NCI-H128 (cell line): Measurements from ENCODE around the gene UNKL.
"Not testable (repeated sequence)": the region's sequence is repeated elsewhere in the genome, so short reads cannot be mapped to it uniquely, and the experiment has no call there.

Experiments
- DNase-seq: peaks from one replicate; lab custom pipeline; 2025; ENCODE audit not compliant: unreplicated experiment; lab: John Stamatoyannopoulos, UW

UNKL gene

DNA sequence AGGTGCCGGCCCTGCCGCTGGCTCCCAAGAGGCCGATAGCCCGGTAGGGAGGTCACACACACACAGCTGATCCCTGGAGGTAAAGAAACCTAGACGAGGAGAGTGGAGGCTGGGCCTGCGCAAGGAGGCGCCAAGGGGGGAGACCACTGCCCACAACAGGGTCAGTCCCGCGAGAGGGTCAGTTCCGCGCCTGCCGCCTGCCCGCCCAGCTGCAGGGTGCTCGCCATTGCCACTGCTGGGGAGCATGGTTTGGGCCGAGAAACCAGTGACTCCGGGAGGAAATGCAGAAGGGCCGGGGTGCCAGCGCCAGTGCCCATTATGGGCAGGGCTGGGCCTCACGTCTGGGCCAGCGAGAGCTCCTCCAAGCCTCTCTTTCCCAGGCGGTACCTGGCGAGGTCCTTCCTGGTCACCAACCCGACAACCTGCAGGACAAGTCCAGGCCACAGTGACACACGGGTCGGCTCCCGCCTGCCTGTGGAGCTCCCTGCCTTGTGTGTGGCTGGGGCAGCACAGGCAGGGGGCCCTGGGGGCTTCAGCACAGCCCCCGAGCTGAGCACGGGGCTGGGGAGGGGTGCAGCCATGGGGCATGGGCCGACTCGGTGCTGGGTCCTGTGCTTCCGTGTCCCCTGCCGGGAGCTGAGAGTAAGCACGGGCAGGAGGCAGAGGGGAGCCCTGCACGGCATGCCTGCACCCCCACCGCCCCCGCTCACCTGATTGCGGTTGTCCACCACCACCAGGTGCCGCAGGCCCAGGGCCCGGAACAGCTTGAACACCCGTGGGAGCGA is 32.0 kb upstream of the UNKL start:
- DNase-seq, result no peak

DNA sequence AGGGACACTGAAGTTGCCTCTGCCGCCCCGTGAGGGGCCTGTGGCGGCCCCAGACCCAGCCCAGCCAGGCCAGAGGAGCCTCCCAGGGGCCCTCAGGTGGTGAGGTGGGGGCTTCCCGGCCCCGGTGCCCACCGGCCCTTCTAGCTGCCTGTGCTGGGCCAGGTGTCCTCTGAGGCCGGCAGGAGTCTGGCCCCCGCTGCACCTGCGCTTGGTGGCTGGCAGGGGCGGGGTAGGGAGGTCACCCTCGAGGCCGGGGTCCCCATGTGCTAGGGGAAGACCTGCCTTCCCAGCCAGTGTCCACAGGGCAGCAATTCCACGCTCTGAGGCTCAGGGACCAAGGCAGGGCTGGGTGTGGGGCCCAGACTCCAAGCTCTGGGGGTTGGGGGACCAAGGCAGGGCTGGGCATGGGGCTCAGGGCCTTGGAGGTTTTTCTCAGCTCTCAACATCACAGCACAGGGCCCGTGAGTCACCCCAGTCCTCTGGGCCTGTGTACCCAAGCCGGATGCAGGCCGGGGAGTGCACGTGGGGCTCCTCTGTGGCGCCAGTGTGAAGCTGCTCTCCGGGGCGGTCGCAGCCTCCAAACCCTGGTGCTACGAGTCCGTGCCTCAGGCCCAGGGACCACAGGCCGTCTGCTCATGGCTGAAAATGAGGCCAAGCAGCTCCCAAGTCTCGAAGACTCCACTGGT is 31.2 kb upstream of the UNKL start:
- no peak for DNase-seq

DNA sequence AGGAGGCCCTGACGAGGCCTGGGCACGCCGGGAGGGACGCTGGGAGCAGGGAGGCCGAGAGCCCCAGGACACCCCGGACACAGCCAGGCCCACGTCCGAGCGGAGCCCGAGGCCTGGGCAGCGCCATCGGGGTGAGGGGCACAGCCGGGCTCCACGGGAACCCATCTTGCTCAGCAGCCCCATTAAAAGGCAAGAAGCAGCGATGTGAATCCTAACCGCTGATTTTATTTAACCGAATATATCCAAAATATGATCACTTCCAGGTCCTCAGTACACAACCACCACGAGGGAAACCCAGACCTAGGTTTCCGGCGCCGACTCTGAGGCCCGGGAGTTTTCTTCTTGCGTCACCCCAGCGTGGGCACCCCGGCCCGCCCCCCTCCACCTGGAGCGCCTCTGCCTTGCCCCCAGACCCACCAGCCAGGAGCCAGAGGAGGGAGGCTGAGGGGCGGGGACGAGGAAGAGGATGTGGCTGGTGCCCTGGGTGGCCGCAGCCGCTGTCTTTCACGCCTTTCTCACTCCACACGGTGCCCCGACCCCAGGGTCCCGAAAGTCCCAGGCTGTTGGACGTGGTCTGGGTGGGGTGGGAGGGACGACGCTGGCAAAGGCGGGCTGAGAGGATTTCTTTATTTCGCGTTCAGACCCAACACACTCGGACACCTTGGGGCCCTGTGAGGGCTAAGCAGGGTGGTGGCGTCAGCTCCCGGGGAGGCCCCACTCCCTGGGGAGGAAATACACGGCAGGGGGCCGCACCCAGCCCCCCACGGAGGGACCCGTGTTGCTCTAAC is 30.4 kb upstream of the UNKL start:
- no peak for DNase-seq

DNA sequence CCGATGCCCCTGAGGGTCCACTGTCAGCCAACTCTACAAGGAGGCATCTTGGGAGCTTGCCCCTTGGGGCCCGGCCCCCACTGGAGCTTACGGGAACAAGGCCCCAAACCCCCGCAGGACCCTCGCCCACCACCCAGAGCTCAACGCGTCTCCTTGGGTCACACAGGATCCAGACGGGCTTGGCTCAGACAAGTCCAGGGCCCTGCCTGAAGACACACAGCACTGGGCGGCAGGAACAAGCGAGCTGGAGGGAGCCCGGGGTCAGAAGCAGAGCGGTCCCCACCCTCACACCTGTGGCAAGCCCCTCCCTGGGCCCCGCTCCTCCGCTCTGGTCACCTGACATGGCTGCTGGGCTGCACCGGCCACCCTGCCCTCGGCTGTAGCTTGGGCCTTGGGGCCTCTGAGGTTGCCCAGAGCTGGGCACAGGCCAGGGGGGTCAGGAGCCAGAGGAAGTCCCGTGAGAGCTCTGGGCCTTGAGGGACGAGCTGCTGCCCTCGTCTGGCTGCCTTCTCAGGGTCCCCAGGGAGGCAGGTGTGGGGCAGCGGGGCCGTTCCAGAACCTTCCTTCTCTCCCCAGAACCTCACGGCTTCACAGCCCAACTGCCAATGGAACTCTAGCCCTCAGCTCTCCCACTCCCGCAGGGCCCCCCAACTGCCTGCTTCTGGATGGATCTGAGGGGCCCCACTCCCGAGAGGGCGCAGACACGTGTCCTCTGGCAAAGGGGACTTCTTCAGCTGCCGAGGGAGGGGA is 29.7 kb upstream of the UNKL start, which contains the start of gene CCDC154:
TSS of gene CCDC154 (minus strand) at position 577 of the 750 bp plus-strand sequence. CDS start at position 343, 234 bp downstream.
- no peak for DNase-seq

DNA sequence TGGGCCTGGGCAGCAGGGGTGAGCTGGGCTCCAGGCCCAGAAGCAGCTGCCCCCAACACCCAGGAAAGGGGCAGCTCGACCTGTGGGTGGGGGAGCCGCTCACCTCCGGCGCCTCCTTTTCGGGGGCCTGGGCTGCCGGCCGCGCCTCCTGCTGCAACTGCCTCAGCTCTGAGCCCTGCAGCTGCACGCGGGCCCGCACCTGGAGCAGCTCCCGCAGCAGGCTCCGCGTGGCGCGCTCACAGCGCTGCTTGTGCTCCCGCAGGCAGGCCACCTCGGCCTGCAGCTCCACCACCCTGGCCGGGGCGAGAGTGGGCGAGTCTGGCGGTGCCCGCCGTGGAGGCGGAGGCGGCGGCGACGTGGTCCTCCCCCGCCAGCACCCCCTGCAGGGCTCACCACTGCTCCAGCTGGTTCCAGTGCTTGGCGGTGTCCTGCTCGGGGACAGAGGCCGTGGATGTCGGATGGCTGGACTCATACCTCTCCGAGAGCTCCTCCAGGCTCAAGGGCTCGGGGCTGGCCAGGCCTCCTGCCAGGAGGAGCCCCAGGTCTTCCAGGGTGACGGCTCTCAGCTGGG is 29.0 kb upstream of the UNKL start:
- DNase-seq, result no peak

DNA sequence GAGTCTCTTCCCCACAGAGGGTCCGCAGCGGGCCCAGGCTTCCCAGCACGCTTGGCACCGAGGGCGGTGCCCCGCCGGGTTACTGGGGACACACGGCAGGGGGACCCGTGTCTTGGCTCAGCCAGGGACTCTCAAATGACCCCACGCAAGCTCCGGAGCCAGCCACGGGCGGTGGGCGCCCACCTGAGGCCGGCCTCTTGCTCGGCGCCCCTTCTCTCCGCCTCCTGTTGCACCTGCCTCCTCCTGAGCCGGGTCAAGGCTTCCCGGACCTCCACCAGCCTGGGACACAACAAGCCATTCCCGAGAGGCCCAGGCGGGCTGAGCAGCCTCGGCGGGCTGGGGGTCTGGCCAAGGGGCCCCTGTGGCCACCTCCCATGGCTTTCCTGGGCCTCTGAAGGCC is 28.2 kb upstream of the UNKL start:
- no peak for DNase-seq

DNA sequence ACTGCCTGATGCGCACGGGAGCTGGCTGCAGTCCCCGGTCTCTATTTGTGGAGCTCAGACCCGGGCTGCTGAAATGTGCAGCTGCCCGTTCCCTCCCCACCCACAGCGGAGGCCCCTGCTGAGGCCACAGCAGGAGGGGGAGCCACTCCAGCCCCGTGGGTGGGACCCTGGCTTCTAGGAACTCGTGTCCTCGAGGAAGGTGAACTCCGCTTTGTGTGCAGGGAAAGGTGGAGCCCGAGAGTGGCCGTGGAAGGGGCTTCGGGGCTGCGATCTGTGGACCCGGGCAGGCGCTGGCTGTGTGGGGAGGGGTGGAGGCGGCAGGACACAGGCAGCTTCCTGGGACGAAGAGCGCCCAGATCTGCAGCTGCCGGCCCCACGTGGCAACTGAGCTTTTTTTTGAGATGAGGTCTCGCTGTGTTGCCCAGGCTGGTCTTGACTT is 26.9 kb upstream of the UNKL start:
- no peak for DNase-seq

DNA sequence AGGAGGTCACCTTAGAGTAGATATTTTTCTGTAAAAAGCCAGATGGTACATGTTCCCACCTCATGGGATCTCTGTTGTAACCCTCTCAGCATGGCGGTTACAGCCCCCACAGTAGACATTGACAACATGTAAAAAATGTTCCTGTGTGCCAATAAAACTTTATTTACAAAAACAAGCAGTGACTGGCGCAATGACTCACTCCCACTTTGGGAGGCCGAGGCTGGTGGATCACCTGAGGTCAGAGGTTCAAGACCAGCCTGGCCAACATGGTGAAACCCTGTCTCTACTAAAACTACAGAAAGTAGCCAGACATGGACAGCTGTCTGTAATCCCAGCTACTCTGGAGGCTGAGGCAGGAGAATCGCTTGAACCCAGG is 25.2 kb upstream of the UNKL start:
- not testable (repeated sequence) for DNase-seq

DNA sequence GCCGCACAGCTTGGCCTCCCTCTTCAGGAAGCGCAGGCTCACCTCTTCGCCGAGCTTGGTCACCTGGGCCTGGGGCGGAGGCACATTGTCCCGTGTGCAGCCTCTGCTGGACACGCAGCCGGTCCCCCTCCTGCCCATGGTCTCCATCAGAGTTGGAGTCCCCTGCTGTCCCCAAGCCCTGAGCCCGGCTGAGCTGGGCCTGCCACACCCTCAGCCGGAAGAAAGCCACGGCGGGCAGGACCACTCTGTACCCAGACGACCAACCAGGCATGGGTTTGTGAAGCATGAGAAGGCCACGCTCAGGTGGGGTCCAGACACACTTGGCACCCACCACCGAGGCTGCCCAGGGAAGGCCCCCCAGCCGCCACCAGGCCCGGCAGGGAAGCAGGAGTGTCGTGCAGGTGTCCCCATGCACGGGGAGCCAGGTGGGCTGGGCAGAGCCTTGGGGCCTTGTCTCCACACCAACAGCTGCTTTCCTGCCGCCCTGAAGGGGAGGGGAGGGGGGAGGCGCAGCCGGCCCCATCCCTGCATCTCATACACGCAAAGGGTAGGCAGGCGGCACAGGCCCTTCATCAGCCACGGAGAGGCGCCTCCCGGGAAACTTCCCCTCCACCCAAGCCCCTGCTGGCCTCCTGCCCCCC is 24.7 kb upstream of the UNKL start:
- no peak for DNase-seq

DNA sequence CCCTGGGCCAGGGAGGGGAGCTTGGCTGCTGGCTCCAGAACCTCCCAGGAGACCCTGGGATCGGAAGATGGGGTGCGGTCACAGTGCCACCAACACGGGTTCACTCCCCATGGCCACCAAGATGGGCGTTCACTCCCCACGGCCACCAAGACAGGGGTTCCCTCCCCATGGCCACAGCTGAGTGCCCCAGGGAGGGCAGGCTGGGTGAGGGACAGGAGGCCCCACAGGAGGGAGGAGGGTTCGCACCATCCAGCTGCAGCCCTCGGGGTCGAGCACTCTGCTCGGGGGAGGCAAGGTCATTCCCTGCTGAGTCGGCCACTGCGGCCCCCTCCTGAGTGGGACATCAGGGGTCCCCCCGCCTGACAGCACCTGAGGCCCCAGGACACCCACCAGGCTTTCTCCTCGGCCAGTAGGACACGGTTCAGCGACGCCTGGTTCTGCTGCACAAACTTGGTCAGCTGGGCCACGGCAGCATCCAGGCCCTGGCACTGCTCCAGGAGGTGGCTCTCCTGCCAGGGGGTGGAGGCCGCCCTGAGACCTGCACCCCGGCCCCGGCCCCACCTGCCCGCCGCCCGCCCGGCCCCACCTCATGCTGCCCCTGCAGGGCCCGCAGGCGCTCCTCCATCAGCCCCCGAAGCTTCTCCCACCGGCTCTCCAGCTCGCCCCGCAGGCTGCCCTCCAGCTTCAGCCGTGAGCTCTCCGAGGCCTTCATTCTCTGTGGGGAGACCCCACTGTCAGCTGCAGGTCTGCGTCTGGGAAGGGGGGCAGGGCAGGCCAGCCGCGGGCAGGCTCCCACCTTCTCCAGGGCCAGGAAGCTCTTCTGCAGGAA is 23.9 kb upstream of the UNKL start:
- DNase-seq, result no peak

DNA sequence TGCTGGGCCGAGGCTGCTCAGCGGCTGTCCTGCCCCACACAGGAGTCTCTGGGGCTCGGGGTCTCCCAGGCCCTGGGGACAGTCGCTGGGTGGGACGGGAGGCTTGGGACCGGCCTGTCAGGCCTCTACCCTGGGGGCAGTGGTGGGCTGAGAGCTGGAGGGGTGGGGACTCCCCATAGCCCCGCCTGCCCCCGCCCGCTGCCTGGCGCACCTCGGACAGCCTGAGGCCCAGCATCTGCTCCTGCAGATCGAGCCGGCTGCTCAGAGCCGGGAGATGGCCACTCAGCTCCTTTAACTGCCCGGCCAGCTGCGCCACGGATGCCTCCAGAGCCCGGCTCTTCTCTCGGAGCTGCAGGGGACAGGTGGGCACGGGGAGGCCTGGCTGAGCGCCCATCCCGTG is 23.1 kb upstream of the UNKL start:
- DNase-seq, result no peak

DNA sequence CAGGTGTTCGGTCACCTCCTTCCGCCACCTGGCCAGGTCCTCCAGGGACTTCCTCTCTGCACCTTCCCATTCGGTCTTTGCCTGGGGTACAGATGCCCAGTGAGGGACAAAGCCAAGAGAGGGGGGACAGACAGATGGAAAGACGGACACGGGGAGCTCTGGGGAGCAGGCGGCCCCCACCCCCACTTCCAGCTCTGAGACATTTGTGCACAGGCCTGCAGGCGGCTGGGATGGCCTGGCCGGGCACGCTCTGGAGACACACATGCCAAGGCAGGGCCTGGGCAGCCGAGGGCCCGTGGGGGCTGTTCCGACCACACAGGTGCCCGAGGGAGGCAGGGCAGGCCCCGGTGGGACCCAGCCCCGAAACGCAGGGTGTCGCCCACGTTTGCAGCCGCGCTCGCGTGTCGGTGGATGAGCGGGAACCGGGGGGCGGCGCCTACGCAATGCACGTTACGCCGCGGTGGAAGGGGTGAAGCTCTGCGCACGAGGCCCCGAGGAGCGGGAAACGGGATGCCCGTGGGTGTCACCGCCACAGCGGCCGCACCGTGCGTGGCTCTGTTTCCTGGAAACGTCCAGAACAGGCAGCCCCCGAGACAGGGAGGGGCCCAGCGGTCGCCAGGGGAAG is 22.3 kb upstream of the UNKL start:
- DNase-seq, result no peak

DNA sequence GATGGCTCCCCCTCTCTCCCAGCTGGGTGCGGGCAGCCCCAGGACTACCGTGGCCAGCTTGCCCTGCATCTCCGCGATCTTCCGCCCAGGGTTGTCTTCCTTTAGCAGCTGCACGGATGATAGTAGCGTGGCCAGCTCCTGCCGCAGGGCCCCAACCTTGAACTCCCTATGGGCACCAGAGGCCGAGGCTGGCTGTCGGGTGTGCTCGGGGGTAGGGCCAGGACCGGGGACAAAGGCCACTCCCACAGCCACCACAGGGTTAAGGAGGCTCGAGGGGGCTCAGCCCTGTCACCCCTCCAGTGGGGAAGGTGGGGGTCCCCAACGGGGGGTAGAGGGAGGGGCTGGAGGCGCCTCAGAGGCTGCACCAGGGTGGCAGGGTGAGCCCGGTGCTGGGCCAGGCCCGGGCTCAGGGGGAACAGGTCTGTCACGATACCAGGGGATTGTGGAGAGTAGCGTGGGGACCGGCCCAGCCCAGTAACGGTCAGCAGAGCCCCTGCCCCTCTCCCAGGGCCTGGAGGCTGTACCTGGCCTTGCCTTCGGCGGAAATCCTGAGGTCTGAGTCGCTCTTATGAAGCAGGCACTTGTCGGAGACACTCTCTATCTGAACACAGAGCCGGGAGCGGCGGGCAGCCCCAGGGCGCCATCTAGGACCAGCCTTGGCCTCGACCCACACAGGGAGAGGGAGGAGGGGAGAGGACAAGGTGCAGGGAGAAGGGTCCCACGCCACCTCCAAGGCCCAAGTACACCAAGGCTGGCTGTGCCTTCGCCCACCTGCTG is 21.6 kb upstream of the UNKL start:
- no peak for DNase-seq

DNA sequence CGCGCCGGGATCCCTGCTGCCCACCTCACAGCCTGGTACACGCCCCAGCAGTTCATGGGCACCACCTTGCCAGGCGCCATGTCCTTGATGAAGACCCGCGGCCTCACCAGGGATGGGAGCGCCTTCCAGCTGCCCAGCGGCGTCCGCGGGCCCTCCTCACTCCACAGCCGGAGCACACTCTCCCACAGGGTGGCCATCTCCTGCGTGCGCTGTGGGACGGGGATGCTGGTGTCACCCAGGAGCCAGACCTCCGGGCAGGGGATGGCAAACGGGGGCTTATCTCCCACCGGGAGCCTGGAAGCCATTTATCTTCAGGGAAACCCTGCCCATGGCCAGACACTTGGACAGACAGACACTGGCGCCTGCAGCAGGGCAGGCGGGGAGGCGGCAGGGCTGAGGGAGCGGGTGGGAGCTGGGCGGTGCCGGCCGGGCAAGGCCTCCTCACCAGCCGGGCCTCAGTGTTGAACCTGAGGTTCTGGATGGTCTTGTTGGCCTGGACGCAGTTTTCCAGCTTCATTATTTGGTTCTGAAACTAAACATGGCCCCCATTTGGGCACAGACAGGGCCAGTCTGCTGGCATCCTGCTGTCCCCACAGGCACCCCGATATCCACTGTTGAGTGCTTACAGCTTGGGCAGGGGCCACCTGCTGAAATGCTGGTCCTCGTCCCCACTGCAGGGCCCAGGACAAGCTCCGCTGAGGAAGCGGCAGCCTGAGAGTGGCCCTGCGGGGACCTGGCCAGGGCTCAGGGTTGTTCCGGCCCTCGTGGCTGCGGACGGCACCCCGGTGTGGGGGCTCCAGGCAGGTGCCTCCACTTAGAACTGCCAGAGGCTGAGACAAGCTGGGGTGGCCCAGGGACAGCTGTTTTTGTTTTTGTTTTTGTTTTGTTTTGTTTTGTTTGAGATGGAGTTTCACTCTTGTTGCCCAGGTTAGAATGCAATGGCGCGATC is 20.4 kb upstream of the UNKL start:
- no peak for DNase-seq

DNA sequence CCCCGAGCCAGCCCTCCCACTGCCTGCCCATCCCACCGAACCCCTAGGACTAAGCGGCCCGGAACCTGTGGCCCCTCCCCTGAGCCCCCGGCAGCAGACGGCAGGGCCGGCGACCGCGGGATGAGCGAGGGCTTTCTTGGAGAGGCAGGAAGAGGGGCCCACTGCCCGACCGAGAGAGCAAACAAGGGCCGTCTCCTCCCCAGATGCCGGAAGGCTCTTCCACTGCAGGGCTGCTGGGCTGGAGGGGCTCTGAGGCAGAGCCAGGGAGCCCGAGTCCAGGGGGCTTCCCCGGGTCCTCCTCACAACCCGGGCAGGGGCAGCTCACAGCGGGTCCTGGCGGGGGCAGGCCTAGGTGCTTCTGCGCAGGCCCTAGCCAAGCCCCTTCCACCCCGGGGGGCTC is 19.3 kb upstream of the UNKL start:
- no peak for DNase-seq

DNA sequence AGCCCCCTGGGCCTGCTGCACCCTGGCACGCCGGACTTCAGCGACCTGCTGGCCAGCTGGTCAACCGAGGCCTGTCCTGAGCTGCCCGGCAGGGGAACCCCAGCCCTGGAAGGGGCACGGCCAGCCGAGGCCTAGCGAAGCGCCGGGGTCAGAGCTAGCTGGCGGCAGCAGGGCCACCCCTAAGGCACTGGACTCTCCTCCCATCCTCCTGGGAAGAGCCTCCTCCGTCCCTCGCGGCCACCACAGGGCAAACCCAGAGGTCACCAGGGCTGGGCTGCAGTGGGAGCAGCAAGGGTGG is 18.7 kb upstream of the UNKL start:
- no peak for DNase-seq
